H9 (cell line): ENCODE data around the gene HOXA9. TPM values are rescaled to one million over a fixed set of nuclear protein-coding genes. Genes with fewer than 3 reads are reported as not detected.

Experiments used
- DNase-seq: peaks from one replicate; pipeline ENCODE4 v3.0.0-alpha.2; 2017
- H2AFZ ChIP-seq: one replicate; pipeline ENCODE4 v1.6.1; 2013; ENCODE audit warnings: mild to moderate bottlenecking, low read length, control low read depth, moderate library complexity
- H2AK5ac ChIP-seq: 2 replicates; pipeline ENCODE4 v1.6.1; 2013; ENCODE audit warnings: low read length, control low read depth, mixed read lengths; ENCODE audit not compliant: insufficient read length
- H2BK120ac ChIP-seq: one replicate; pipeline ENCODE4 v1.6.1; 2013; ENCODE audit warnings: low read depth, mild to moderate bottlenecking, low read length, control low read depth, inconsistent platforms; ENCODE audit not compliant: poor library complexity, severe bottlenecking
- H2BK12ac ChIP-seq: 2 replicates; pipeline ENCODE4 v1.6.1; 2013; ENCODE audit warnings: low read length, control low read depth, mixed read lengths, low read depth; ENCODE audit not compliant: insufficient read length
- H2BK15ac ChIP-seq: 2 replicates; pipeline ENCODE4 v1.6.1; 2013; ENCODE audit warnings: low read depth, low read length, control low read depth
- H2BK20ac ChIP-seq: one replicate; pipeline ENCODE4 v1.6.1; 2013; ENCODE audit warnings: low read depth, mild to moderate bottlenecking, low read length, control low read depth, inconsistent platforms; ENCODE audit not compliant: poor library complexity, severe bottlenecking
- H2BK5ac ChIP-seq: 2 replicates; pipeline ENCODE4 v1.6.1; 2013; ENCODE audit warnings: low read length, control low read depth, mixed read lengths; ENCODE audit not compliant: insufficient read length
- H3K14ac ChIP-seq: 2 replicates; pipeline ENCODE4 v1.6.1; 2013; ENCODE audit warnings: low read length, control low read depth; ENCODE audit not compliant: insufficient read depth
- H3K18ac ChIP-seq: 2 replicates; pipeline ENCODE4 v1.6.1; 2013; ENCODE audit warnings: low read depth, mild to moderate bottlenecking, mixed read lengths, low read length, control low read depth; ENCODE audit not compliant: insufficient read length
- H3K23ac ChIP-seq: 2 replicates; pipeline ENCODE4 v1.6.1; 2013; ENCODE audit warnings: low read length, control low read depth, mixed read lengths, low read depth; ENCODE audit not compliant: insufficient read length
- H3K23me2 ChIP-seq: 2 replicates; pipeline ENCODE4 v1.6.1; 2013; ENCODE audit warnings: low read depth, mild to moderate bottlenecking, mixed read lengths, low read length, control low read depth; ENCODE audit not compliant: insufficient read length, poor library complexity, severe bottlenecking
- H3K27ac ChIP-seq: 2 replicates; pipeline ENCODE4 v1.5.1; 2013; ENCODE audit warnings: low read length, control low read depth, mixed read lengths, low read depth; ENCODE audit not compliant: insufficient read length
- H3K27me3 ChIP-seq: 2 replicates; pipeline ENCODE4 v1.6.1; 2013; ENCODE audit warnings: low read length, control low read depth, inconsistent platforms; ENCODE audit not compliant: insufficient read depth
- H3K4ac ChIP-seq: 2 replicates; pipeline ENCODE4 v1.6.1; 2013; ENCODE audit warnings: low read depth, mild to moderate bottlenecking, control low read depth, inconsistent platforms, low read length, moderate library complexity
- H3K4me1 ChIP-seq: 2 replicates; pipeline ENCODE4 v1.6.1; 2013; ENCODE audit warnings: low read length, control low read depth, inconsistent platforms; ENCODE audit not compliant: insufficient read depth
- H3K4me2 ChIP-seq: 2 replicates; pipeline ENCODE4 v1.6.1; 2013; ENCODE audit warnings: low read length, control low read depth, mixed read lengths; ENCODE audit not compliant: insufficient read length, insufficient read depth
- H3K56ac ChIP-seq: 2 replicates; pipeline ENCODE4 v1.6.1; 2013; ENCODE audit warnings: low read depth, mild to moderate bottlenecking, mixed read lengths, low read length, control low read depth; ENCODE audit not compliant: insufficient read length
- H3K79me1 ChIP-seq: 2 replicates; pipeline ENCODE4 v1.6.1; 2013; ENCODE audit warnings: low read depth, mild to moderate bottlenecking, moderate library complexity, low read length, control low read depth, inconsistent platforms; ENCODE audit not compliant: insufficient read depth, poor library complexity, severe bottlenecking
- H3K79me2 ChIP-seq: 2 replicates; pipeline ENCODE4 v1.6.1; 2013; ENCODE audit warnings: low read length, control low read depth, inconsistent platforms; ENCODE audit not compliant: insufficient read depth
- H3K9ac ChIP-seq: 2 replicates; pipeline ENCODE4 v1.6.1; 2013; ENCODE audit warnings: low read length, control low read depth, mixed read lengths; ENCODE audit not compliant: insufficient read length; ENCODE audit errors: extremely low read depth
- H3K9me3 ChIP-seq: one replicate; pipeline ENCODE4 v1.6.1; 2013; ENCODE audit warnings: low read depth, low read length, inconsistent platforms; ENCODE audit not compliant: control insufficient read depth
- H3T11ph ChIP-seq: one replicate; pipeline ENCODE4 v1.6.1; 2013; ENCODE audit warnings: mild to moderate bottlenecking, low read length, control low read depth, inconsistent platforms
- H4K20me1 ChIP-seq: one replicate; pipeline ENCODE4 v1.6.1; 2013; ENCODE audit not compliant: control insufficient read depth, insufficient read length, insufficient read depth
- H4K5ac ChIP-seq: 2 replicates; pipeline ENCODE4 v1.6.1; 2013; ENCODE audit warnings: low read depth, mild to moderate bottlenecking, mixed read lengths, low read length, control low read depth; ENCODE audit not compliant: insufficient read length
- H4K8ac ChIP-seq: replicated peaks from 2 replicates; pipeline ENCODE4 v1.6.1; 2013; ENCODE audit warnings: low read length, control low read depth, mixed read lengths, low read depth; ENCODE audit not compliant: insufficient read length
- H4K91ac ChIP-seq: 2 replicates; pipeline ENCODE4 v1.6.1; 2013; ENCODE audit warnings: low read depth, mild to moderate bottlenecking, moderate library complexity, mixed read lengths, low read length, control low read depth; ENCODE audit not compliant: insufficient read length
- H3K27ac Mint-ChIP-seq, 3 experiments: 2 replicates in 2 of 3; 3 replicates in 1 of 3; pipeline ENCODE4 v1.8.0; 2020 to 2021; ENCODE audit warnings: mixed read lengths in 3 of 3, mild to moderate bottlenecking in 1 of 3, moderate library complexity in 1 of 3
- H3K27me3 Mint-ChIP-seq: 2 replicates; pipeline ENCODE4 v1.8.0; 2021; ENCODE audit warnings: low read depth, mild to moderate bottlenecking, moderate library complexity, mixed read lengths
- H3K36me3 Mint-ChIP-seq, 3 experiments: 2 replicates in 2 of 3; 3 replicates in 1 of 3; pipeline ENCODE4 v1.8.0; 2020 to 2021; ENCODE audit warnings: low read depth in 3 of 3, mixed read lengths in 3 of 3; ENCODE audit not compliant: insufficient read depth in 1 of 3
- H3K4me1 Mint-ChIP-seq, 2 experiments: 2 replicates each; pipeline ENCODE4 v1.8.0; 2020; ENCODE audit warnings: mixed read lengths in 2 of 2
- H3K4me3 Mint-ChIP-seq, 2 experiments: 2 replicates in 1 of 2; 3 replicates in 1 of 2; pipeline ENCODE4 v1.8.0; 2020 to 2021; ENCODE audit warnings: mild to moderate bottlenecking in 2 of 2, mixed read lengths in 2 of 2, moderate library complexity in 1 of 2
- H3K9me3 Mint-ChIP-seq, 2 experiments: 2 replicates in 1 of 2; 3 replicates in 1 of 2; pipeline ENCODE4 v1.8.0; 2020; ENCODE audit warnings: mild to moderate bottlenecking in 2 of 2, mixed read lengths in 2 of 2, moderate library complexity in 1 of 2
- CTCF ChIP-seq: fragments of 200-600 bp; sonication (generic); conservative IDR thresholded peaks from 3 replicates; pipeline ENCODE4 v1.8.0; 2021; ENCODE audit warnings: antibody characterized with exemption, mild to moderate bottlenecking
- WGBS: extraction: QIAGEN DNeasy Blood & Tissue Kit; methylation state at CpG from one replicate; pipeline ENCODE4 v1.1.7; 2013; ENCODE audit warnings: missing lambda C conversion rate, low lambda C conversion rate, mixed read lengths; ENCODE audit not compliant: insufficient read length; ENCODE audit errors: extremely low coverage; 5-methylcytosine and 5-hydroxymethylcytosine counted together
- total RNA-seq: library from RNA; stranded (reverse); gene quantifications from 2 replicates; pipeline ENCODE4 v1.2.1, GENCODE V29; 2021

Gene HOXA9
- total RNA-seq, 1 experiment from 2014 or later, result not detected

DNA sequence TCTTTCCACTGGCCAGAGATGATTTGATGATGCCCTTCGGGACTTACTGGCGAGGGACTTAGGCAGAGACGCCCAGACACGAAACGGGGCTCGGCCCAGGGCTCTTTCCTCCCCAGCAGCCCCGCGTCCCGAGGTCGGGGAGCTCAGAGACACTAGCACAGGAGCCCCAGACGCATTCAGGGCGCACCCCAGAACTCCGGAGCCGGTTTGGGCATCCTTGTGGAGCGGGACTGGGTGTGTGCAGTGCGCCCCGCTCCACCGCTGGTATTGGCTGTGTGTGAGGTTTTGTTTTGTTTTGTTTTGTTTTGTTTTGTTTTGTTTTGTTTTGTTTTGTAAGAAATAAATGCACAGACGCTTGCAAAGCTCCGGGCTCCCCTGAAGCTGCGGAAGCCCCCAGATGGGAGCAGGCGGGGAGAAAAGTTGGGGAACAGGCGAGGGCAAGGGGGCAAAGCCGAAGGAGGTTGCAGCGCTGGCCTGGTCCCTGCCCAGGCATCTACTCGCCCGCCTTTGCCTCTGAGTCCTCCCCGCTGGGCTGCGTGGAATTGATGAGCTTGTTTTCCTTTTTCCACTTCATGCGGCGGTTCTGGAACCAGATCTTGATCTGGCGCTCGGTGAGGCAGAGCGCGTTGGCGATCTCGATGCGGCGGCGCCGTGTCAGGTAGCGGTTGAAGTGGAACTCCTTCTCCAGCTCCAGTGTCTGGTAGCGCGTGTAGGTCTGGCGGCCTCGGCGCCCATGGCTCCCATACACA is 20.0 kb downstream of the HOXA9 start:
- no peak overlapping the region for H3K27ac ChIP-seq
- no peak overlapping the region for H3K9ac ChIP-seq
- Mint-ChIP-seq H3K9me3 (peaks cover 19 to 28% of the 10 kb centered on the region in 2 experiments), H3K27me3 (peaks cover 100% of the 10 kb centered on the region), H3K36me3 (no peaks in the 10 kb centered on the region; a peak in 3 of 7 replicates), H3K4me3 (no peak overlapping the region), H3K27ac (no peak overlapping the region), H3K4me1 (peaks cover 5 to 23% of the 10 kb centered on the region in 2 experiments)
- H4K5ac ChIP-seq, result no peak overlapping the region
- H2AFZ ChIP-seq, result no peak overlapping the region
- no peaks in the 10 kb centered on the region for H3K79me2 ChIP-seq
- no peak overlapping the region for H3K14ac ChIP-seq
- H3K56ac ChIP-seq, result no peak overlapping the region
- peaks cover 14% of the 10 kb centered on the region for H3K23me2 ChIP-seq
- no peaks in the 10 kb centered on the region for H4K20me1 ChIP-seq
- no peaks in the 10 kb centered on the region for H3K4me1 ChIP-seq
- no peaks in the 10 kb centered on the region for H3K9me3 ChIP-seq
- no peak overlapping the region for H4K8ac ChIP-seq
- H3K4me2 ChIP-seq, result no peak overlapping the region
- no peak for DNase-seq
- no peak overlapping the region for H3K18ac ChIP-seq
- no peak overlapping the region for H3K4ac ChIP-seq
- no peak overlapping the region for H2BK5ac ChIP-seq
- no peaks in the 10 kb centered on the region for H3K79me1 ChIP-seq
- no peak overlapping the region for H2AK5ac ChIP-seq
- no CpG with 5 or more reads among the region's 47 CpGs for WGBS
- H2BK120ac ChIP-seq, result no peak overlapping the region
- H3K27me3 ChIP-seq, result peaks cover 96% of the 10 kb centered on the region
- no peak overlapping the region for H3T11ph ChIP-seq
- H2BK15ac ChIP-seq, result no peak overlapping the region
- no peak overlapping the region for H2BK12ac ChIP-seq
- H3K23ac ChIP-seq, result no peak overlapping the region
- TF ChIP-seq CTCF, result no peak
- no peak overlapping the region for H4K91ac ChIP-seq
- H2BK20ac ChIP-seq, result no peak overlapping the region
